Endothelial cell of umbilical vein (primary cell): ENCODE results near the gene HNRNPLL.

Experiments
- EZH2 ChIP-seq: IDR thresholded peaks from 2 replicates; pipeline ENCODE4 v1.6.1; 2012; ENCODE audit warnings: borderline replicate concordance, low read depth, mild to moderate bottlenecking, moderate library complexity, low read length, inconsistent platforms; ENCODE audit not compliant: severe bottlenecking
- GATA2 ChIP-seq: IDR thresholded peaks from 2 replicates; pipeline ENCODE4 v1.7.0; 2011; ENCODE audit warnings: low read depth, mild to moderate bottlenecking, moderate library complexity, mixed read lengths, low read length; ENCODE audit not compliant: insufficient read length, insufficient read depth
- JUN ChIP-seq: IDR thresholded peaks from 2 replicates; pipeline ENCODE4 v1.6.1; 2011; ENCODE audit warnings: borderline replicate concordance, low read depth; ENCODE audit not compliant: insufficient read length, insufficient read depth
- MYC ChIP-seq: IDR thresholded peaks from one replicate; pipeline ENCODE4 v1.6.1; 2011; ENCODE audit warnings: mild to moderate bottlenecking, low read depth, low read length
- POLR2A ChIP-seq: IDR thresholded peaks from 2 replicates; pipeline ENCODE4 v1.6.1; 2012; ENCODE audit warnings: low read depth, mild to moderate bottlenecking, control low read depth, low read length
- POLR2AphosphoS5 ChIP-seq: IDR thresholded peaks from 2 replicates; pipeline ENCODE4 v1.6.1; 2012; ENCODE audit warnings: low read depth, mild to moderate bottlenecking, control low read depth, low read length, moderate library complexity; ENCODE audit not compliant: insufficient read depth
- TF ChIP-seq, protein P1 (sequence below), 2 donors: IDR thresholded peaks; 1 replicate in 1 of 2; 2 replicates in 1 of 2; pipeline ENCODE4 v1.5.1; 2011; ENCODE audit warnings: low read length in 2 of 2, mild to moderate bottlenecking in 2 of 2, moderate library complexity in 2 of 2, control low read depth in 1 of 2, inconsistent platforms in 1 of 2, low read depth in 1 of 2; ENCODE audit not compliant: insufficient read depth in 1 of 2; ENCODE audit errors: extremely low read depth in 1 of 2
- TF ChIP-seq, protein P2 (sequence below): IDR thresholded peaks from 2 replicates; pipeline ENCODE4 v1.6.1; 2011; ENCODE audit not compliant: insufficient read depth, insufficient read length

DNA sequence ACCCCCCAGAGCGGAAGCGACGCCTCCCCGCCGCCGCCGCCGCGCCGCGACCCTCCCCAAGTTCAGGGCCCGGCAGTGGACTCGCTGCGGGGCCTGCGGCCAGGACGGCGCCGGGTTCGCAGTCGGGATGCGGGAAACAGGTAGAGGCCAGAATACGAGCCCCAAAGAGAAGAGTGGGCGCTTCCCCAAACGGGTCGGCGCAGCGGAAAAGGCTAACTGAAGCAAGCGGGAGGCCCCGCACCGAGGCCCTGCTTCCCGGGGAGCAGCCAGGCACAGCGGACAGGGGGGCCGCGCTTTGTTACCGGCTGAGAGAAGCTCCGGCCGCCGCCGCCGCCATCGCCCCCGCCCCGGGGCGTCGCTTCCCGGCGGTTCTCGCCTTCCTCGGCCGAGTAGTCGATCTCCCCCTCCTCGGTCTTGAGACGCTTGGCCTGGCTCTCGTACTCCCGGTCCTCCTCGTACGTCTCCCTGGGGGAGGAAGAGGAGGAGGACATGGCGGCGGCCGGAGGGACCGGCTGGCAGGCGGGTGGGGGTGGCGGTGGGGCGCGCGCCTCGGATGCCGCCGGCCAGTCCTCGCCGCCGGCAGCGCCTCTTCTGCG lies 494 bp downstream of the HNRNPLL start:
- TF ChIP-seq JUN (no peak), GATA2 (no peak), EZH2 (no peak), POLR2AphosphoS5 (no peak), POLR2A (no peak), MYC (no peak)
- TF ChIP-seq, protein P1, sequence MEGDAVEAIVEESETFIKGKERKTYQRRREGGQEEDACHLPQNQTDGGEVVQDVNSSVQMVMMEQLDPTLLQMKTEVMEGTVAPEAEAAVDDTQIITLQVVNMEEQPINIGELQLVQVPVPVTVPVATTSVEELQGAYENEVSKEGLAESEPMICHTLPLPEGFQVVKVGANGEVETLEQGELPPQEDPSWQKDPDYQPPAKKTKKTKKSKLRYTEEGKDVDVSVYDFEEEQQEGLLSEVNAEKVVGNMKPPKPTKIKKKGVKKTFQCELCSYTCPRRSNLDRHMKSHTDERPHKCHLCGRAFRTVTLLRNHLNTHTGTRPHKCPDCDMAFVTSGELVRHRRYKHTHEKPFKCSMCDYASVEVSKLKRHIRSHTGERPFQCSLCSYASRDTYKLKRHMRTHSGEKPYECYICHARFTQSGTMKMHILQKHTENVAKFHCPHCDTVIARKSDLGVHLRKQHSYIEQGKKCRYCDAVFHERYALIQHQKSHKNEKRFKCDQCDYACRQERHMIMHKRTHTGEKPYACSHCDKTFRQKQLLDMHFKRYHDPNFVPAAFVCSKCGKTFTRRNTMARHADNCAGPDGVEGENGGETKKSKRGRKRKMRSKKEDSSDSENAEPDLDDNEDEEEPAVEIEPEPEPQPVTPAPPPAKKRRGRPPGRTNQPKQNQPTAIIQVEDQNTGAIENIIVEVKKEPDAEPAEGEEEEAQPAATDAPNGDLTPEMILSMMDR (IDR thresholded peaks at IDR 0.05; ENCODE audit: extremely low read depth in 1 of 2, insufficient read depth in 1 of 2, low read depth in 1 of 2, low read length in 2 of 2): no peak
- TF ChIP-seq, protein P2, sequence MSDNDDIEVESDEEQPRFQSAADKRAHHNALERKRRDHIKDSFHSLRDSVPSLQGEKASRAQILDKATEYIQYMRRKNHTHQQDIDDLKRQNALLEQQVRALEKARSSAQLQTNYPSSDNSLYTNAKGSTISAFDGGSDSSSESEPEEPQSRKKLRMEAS: no peak
